GM12878 (cell line): ENCODE measurements around the gene CCDC169. TPM values are rescaled to one million over a fixed set of nuclear protein-coding genes. Genes with fewer than 3 reads are reported as not detected.

Experiments used
- ATAC-seq: fragments of 200-7000 bp; cut with Tn5 transposase; 3 replicates; pipeline ENCODE4 v1.9.1; 2020; ENCODE audit warnings: mild to moderate bottlenecking, moderate library complexity
- BruUV-seq: library from RNA; stranded (reverse); fragments of 400-500 nt; replicated peaks from 2 replicates; lab custom pipeline; 2021; lab: Mats Ljungman, UMichigan
- CTCF ChIA-PET: fragments of 300-600 bp; sonication (Branson Sonifier 250); formaldehyde crosslinking; extraction: SDS; loops from one replicate; lab custom pipeline; 2021; ENCODE audit warnings: inconsistent platforms; lab: Yijun Ruan, JAX
- POLR2A ChIA-PET: fragments of 350-600 bp; formaldehyde crosslinking; extraction: SDS; loops from one replicate; lab custom pipeline; 2021; ENCODE audit warnings: inconsistent platforms; lab: Charles Lee
- RAD21 ChIA-PET: fragments of 300-600 bp; sonication (Branson Sonifier 250); formaldehyde crosslinking; loops from one replicate; lab custom pipeline; 2023; ENCODE audit warnings: antibody characterized with exemption; ENCODE audit not compliant: unreplicated experiment; lab: Charles Lee
- SMC1A ChIA-PET: fragments of 300-600 bp; sonication (Branson Sonifier 250); formaldehyde crosslinking; loops from one replicate; lab custom pipeline; 2023; ENCODE audit not compliant: unreplicated experiment, uncharacterized antibody; lab: Charles Lee
- DNase-seq: peaks from one replicate; pipeline ENCODE4 v3.0.0-alpha.2; 2011; ENCODE audit warnings: low read depth, low spot score
- FAIRE-seq: peaks from 3 replicates; lab custom pipeline; 2011; peaks lifted over from hg19 to GRCh38; lab: Jason Lieb, UNC
- H2AFZ ChIP-seq: 2 replicates; pipeline ENCODE4 v1.6.0; 2011; ENCODE audit warnings: low read depth, low read length, control low read depth; ENCODE audit not compliant: control insufficient read depth
- H3K27ac ChIP-seq: 2 replicates; pipeline ENCODE4 v1.5.1; 2011; ENCODE audit warnings: control low read depth; ENCODE audit not compliant: control insufficient read depth, insufficient read depth
- H3K27me3 ChIP-seq, 2 experiments: replicated peaks in 1 of 2; 2 replicates each; pipeline versions ENCODE4 v1.6.0 to v1.6.1; 2011; ENCODE audit warnings: low read length in 1 of 2; ENCODE audit not compliant: control insufficient read depth in 2 of 2, insufficient read depth in 2 of 2
- H3K36me3 ChIP-seq, 2 experiments: 2 replicates each; pipeline ENCODE4 v1.5.1; 2011; ENCODE audit warnings: low read length in 1 of 2; ENCODE audit not compliant: control insufficient read depth in 2 of 2, insufficient read depth in 2 of 2
- H3K4me1 ChIP-seq: 2 replicates; pipeline ENCODE4 v1.6.1; 2011; ENCODE audit warnings: mild to moderate bottlenecking, low read length, moderate library complexity, mixed read lengths; ENCODE audit not compliant: control insufficient read depth, insufficient read depth
- H3K4me2 ChIP-seq: 2 replicates; pipeline ENCODE4 v1.6.0; 2011; ENCODE audit warnings: control low read depth; ENCODE audit not compliant: control insufficient read depth, insufficient read depth
- H3K4me3 ChIP-seq: fragments of 200-600 bp; sonication (generic); 2 replicates; pipeline ENCODE4 v1.5.1; 2016
- H3K79me2 ChIP-seq: 2 replicates; pipeline ENCODE4 v1.6.0; 2011; ENCODE audit warnings: low read length; ENCODE audit not compliant: control insufficient read depth, insufficient read depth
- H3K9ac ChIP-seq: 2 replicates; pipeline ENCODE4 v1.8.0; 2011; ENCODE audit warnings: low read length, control low read depth, mixed read lengths; ENCODE audit not compliant: control insufficient read depth, insufficient read depth
- H3K9me3 ChIP-seq: replicated peaks from 3 replicates; pipeline ENCODE4 v1.5.1; 2011; ENCODE audit warnings: mild to moderate bottlenecking, low read length; ENCODE audit not compliant: control insufficient read depth, insufficient read depth
- H4K20me1 ChIP-seq: 2 replicates; pipeline ENCODE4 v1.6.0; 2011; ENCODE audit not compliant: control insufficient read depth, insufficient read depth
- EP300 ChIP-seq, 2 experiments: fragments of 150-350 bp in 1 of 2; IDR thresholded peaks; 2 replicates each; pipeline ENCODE4 v1.6.1; 2011 to 2012; ENCODE audit warnings: low read depth in 2 of 2, low read length in 2 of 2, borderline replicate concordance in 1 of 2, improper control_type of control experiment in 1 of 2, inconsistent platforms in 1 of 2; ENCODE audit not compliant: control insufficient read depth in 1 of 2
- ESRRA ChIP-seq: IDR thresholded peaks from 2 replicates; pipeline ENCODE4 v1.6.1; 2012; ENCODE audit warnings: mild to moderate bottlenecking, low read length, improper control_type of control experiment
- HCFC1 ChIP-seq: fragments of 150-350 bp; IDR thresholded peaks from 2 replicates; pipeline ENCODE4 v1.6.1; 2014; ENCODE audit warnings: low read length
- HDAC6 ChIP-seq: fragments of 200-600 bp; sonication (generic); IDR thresholded peaks from one replicate; pipeline ENCODE4 v1.8.0; 2017; ENCODE audit warnings: antibody characterized with exemption; ENCODE audit not compliant: unreplicated experiment
- MTA3 ChIP-seq: IDR thresholded peaks from 2 replicates; pipeline ENCODE4 v1.6.1; 2012; ENCODE audit warnings: low read length, inconsistent platforms, borderline replicate concordance
- RAD21 ChIP-seq: IDR thresholded peaks from 2 replicates; pipeline ENCODE4 v1.6.1; 2011; ENCODE audit warnings: mild to moderate bottlenecking, low read depth, low read length, moderate library complexity; ENCODE audit not compliant: insufficient read depth
- RAD51 ChIP-seq: fragments of 450-650 bp; IDR thresholded peaks from 2 replicates; pipeline ENCODE4 v1.6.1; 2016; ENCODE audit warnings: moderate library complexity, mild to moderate bottlenecking, inconsistent platforms
- SIN3A ChIP-seq: IDR thresholded peaks from 2 replicates; pipeline ENCODE4 v1.6.1; 2012; ENCODE audit warnings: low read depth, low read length, improper control_type of control experiment
- SIX5 ChIP-seq: IDR thresholded peaks from 2 replicates; pipeline ENCODE4 v1.6.1; 2011; ENCODE audit warnings: mild to moderate bottlenecking, low read depth, low read length, moderate library complexity; ENCODE audit not compliant: severe bottlenecking
- SMARCA5 ChIP-seq: fragments of 450-650 bp; IDR thresholded peaks from 2 replicates; pipeline ENCODE4 v1.6.1; 2017; ENCODE audit warnings: mild to moderate bottlenecking
- SREBF2 ChIP-seq: IDR thresholded peaks from 2 replicates; pipeline ENCODE4 v1.6.1; 2012; ENCODE audit warnings: mild to moderate bottlenecking, low read length
- SUZ12 ChIP-seq: fragments of 200-600 bp; sonication (generic); IDR thresholded peaks from one replicate; pipeline ENCODE4 v1.6.1; 2018; ENCODE audit warnings: antibody characterized with exemption, mild to moderate bottlenecking; ENCODE audit not compliant: unreplicated experiment
- TCF7 ChIP-seq: IDR thresholded peaks from 2 replicates; pipeline ENCODE4 v1.6.1; 2014; ENCODE audit warnings: antibody characterized with exemption, borderline replicate concordance
- whole genome bisulfite sequencing: methylation state at CpG from one replicate; pipeline ENCODE4 v1.1.6; 2016; ENCODE audit warnings: low lambda C conversion rate; ENCODE audit not compliant: insufficient replicate concordance, insufficient coverage; ENCODE audit errors: missing lambda C conversion rate; 5-methylcytosine and 5-hydroxymethylcytosine counted together
- in situ Hi-C: fragments of 300-500 bp; cut with MboI; formaldehyde crosslinking; loops from 9 replicates; pipeline ENCODE4 v1.14.3; 2018; ENCODE audit warnings: mixed read lengths
- intact Hi-C: fragments of 100-400 bp; cut with micrococcal nuclease; formaldehyde crosslinking; loops from one replicate; pipeline ENCODE4 v1.14.2; 2022; ENCODE audit not compliant: unreplicated experiment
- polyA plus RNA-seq, 11 experiments: library from polyadenylated mRNA; depleted of rRNA in 4 of 11; unstranded in 6 of 11; stranded (reverse) in 5 of 11; fragments of >200 nt; fragmentation: Nextera tagmentation in 4 of 11; fragmentation: Illumina TruSeq in 1 of 11; extraction: Ambion mirVana in 4 of 11; extraction: Trizol in 1 of 11; gene quantifications; 1 replicate in 1 of 11; 2 replicates in 10 of 11; pipeline versions ENCODE4 v1.2.1 to v1.2.3, GENCODE V29; 2011 to 2016; ENCODE audit warnings: inconsistent platforms in 2 of 11, missing spikeins in 2 of 11, low read depth in 1 of 11
- total RNA-seq, 4 experiments: library from RNA; depleted of rRNA in 3 of 4; stranded (reverse); fragments of >200 nt in 3 of 4; fragmentation: Illumina TruSeq in 1 of 4; extraction: Trizol in 1 of 4; gene quantifications; 2 replicates each; pipeline versions ENCODE4 v1.2.1 to v1.2.3, GENCODE V29; 2013 to 2021
- TF ChIP-seq, protein P1 (sequence below): fragments of 450-650 bp; IDR thresholded peaks from 2 replicates; pipeline ENCODE4 v1.6.1; 2017; ENCODE audit warnings: mild to moderate bottlenecking, moderate library complexity
- TF ChIP-seq, protein P2 (sequence below): fragments of 450-650 bp; formaldehyde crosslinking; IDR thresholded peaks from 2 replicates; pipeline ENCODE4 v1.4.0; 2020; ENCODE audit warnings: mild to moderate bottlenecking, moderate library complexity

CCDC169 gene
- total and polyA plus RNA-seq, 10 of the 15 experiments (the other 5 are each of a cell fraction or from before 2014, with no cell fraction given) = 0.13 to 1.4 (median 0.24) TPM; not detected in 4

DNA sequence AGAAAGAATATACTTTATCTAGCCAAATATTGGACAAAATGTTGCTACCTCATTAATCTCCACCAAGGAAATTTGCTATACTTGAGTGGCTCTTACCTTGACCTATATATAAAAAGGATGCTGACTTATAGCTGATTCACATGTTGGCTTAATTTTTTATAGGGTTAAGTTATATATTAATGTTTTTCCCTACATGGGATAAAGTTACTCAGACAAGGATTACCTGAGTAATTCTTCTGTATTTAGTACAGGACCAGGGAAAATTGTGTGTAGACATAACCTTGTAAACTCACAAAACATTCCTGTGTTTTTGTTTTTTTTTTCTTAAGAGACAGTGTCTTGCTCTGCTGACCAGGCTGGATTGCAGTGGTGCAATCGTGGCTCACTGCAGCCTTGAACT is 52.6 kb downstream of the CCDC169 start:
- CTCF ChIA-PET = no interaction called here
- BruUV-seq = no TSS peak
- Histone ChIP-seq H3K4me1 (no peaks in the 10 kb centered on the region), H3K4me3 (no peak overlapping the region), H3K27ac (no peak overlapping the region), H2AFZ (no peak overlapping the region), H3K36me3 (no peaks in the 10 kb centered on the region), H3K79me2 (no peaks in the 10 kb centered on the region), H3K4me2 (no peak overlapping the region), H3K27me3 (no peaks in the 10 kb centered on the region), H4K20me1 (no peaks in the 10 kb centered on the region), H3K9me3 (no peaks in the 10 kb centered on the region), H3K9ac (no peak overlapping the region)
- DNase-seq = no peak
- TF ChIP-seq ESRRA = no peak
- TF ChIP-seq, protein P1, sequence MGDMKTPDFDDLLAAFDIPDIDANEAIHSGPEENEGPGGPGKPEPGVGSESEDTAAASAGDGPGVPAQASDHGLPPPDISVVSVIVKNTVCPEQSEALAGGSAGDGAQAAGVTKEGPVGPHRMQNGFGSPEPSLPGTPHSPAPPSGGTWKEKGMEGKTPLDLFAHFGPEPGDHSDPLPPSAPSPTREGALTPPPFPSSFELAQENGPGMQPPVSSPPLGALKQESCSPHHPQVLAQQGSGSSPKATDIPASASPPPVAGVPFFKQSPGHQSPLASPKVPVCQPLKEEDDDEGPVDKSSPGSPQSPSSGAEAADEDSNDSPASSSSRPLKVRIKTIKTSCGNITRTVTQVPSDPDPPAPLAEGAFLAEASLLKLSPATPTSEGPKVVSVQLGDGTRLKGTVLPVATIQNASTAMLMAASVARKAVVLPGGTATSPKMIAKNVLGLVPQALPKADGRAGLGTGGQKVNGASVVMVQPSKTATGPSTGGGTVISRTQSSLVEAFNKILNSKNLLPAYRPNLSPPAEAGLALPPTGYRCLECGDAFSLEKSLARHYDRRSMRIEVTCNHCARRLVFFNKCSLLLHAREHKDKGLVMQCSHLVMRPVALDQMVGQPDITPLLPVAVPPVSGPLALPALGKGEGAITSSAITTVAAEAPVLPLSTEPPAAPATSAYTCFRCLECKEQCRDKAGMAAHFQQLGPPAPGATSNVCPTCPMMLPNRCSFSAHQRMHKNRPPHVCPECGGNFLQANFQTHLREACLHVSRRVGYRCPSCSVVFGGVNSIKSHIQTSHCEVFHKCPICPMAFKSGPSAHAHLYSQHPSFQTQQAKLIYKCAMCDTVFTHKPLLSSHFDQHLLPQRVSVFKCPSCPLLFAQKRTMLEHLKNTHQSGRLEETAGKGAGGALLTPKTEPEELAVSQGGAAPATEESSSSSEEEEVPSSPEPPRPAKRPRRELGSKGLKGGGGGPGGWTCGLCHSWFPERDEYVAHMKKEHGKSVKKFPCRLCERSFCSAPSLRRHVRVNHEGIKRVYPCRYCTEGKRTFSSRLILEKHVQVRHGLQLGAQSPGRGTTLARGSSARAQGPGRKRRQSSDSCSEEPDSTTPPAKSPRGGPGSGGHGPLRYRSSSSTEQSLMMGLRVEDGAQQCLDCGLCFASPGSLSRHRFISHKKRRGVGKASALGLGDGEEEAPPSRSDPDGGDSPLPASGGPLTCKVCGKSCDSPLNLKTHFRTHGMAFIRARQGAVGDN = no peak
- no peak for TF ChIP-seq SREBF2
- TF ChIP-seq SMARCA5 = no peak
- no peak for TF ChIP-seq MTA3
- no peak for TF ChIP-seq EP300 (IDR thresholded peaks at IDR 0.05; ENCODE audit: borderline replicate concordance in 1 of 2, control insufficient read depth in 1 of 2, low read depth in 2 of 2, low read length in 2 of 2)
- TF ChIP-seq HCFC1 = no peak
- TF ChIP-seq SIX5 = no peak
- TF ChIP-seq, protein P2, sequence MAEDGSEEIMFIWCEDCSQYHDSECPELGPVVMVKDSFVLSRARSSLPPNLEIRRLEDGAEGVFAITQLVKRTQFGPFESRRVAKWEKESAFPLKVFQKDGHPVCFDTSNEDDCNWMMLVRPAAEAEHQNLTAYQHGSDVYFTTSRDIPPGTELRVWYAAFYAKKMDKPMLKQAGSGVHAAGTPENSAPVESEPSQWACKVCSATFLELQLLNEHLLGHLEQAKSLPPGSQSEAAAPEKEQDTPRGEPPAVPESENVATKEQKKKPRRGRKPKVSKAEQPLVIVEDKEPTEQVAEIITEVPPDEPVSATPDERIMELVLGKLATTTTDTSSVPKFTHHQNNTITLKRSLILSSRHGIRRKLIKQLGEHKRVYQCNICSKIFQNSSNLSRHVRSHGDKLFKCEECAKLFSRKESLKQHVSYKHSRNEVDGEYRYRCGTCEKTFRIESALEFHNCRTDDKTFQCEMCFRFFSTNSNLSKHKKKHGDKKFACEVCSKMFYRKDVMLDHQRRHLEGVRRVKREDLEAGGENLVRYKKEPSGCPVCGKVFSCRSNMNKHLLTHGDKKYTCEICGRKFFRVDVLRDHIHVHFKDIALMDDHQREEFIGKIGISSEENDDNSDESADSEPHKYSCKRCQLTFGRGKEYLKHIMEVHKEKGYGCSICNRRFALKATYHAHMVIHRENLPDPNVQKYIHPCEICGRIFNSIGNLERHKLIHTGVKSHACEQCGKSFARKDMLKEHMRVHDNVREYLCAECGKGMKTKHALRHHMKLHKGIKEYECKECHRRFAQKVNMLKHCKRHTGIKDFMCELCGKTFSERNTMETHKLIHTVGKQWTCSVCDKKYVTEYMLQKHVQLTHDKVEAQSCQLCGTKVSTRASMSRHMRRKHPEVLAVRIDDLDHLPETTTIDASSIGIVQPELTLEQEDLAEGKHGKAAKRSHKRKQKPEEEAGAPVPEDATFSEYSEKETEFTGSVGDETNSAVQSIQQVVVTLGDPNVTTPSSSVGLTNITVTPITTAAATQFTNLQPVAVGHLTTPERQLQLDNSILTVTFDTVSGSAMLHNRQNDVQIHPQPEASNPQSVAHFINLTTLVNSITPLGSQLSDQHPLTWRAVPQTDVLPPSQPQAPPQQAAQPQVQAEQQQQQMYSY (CRISPR knock-in tag) = no peak
- no peak for TF ChIP-seq HDAC6
- TF ChIP-seq RAD21 = no peak
- no peak for TF ChIP-seq SUZ12
- TF ChIP-seq SIN3A = no peak
- TF ChIP-seq RAD51 = no peak
- no peak for TF ChIP-seq TCF7
- POLR2A ChIA-PET = no interaction called here
- RAD21 ChIA-PET = no interaction called here
- intact Hi-C loops = no loop called here
- 0% methylated on average over 1 of the region's 1 CpG for WGBS
- in situ Hi-C loops = no loop called here
- no peak for FAIRE-seq
- ATAC-seq = no peak
- SMC1A ChIA-PET = no interaction called here
